D721Med (cell line): ENCODE data around the gene MSI2.

Source experiments
- DNase-seq: peaks from one replicate; pipeline ENCODE4 v3.0.0; 2011; ENCODE audit warnings: low spot score; ENCODE audit not compliant: insufficient read length
- FAIRE-seq: peaks from 2 replicates; lab custom pipeline; 2011; peaks lifted over from hg19 to GRCh38; lab: Jason Lieb, UNC
- TF ChIP-seq, protein P1 (sequence below): IDR thresholded peaks from 2 replicates; pipeline ENCODE4 v1.5.1; 2012; ENCODE audit warnings: mild to moderate bottlenecking, control low read depth; ENCODE audit not compliant: insufficient read depth; ENCODE audit errors: missing control alignments

MSI2 gene

GRCh38 chr17:57638284-57638683 lies 382.0 kb downstream of the MSI2 start:
- DNase-seq (no peak), FAIRE-seq (no peak)
- TF ChIP-seq, protein P1, sequence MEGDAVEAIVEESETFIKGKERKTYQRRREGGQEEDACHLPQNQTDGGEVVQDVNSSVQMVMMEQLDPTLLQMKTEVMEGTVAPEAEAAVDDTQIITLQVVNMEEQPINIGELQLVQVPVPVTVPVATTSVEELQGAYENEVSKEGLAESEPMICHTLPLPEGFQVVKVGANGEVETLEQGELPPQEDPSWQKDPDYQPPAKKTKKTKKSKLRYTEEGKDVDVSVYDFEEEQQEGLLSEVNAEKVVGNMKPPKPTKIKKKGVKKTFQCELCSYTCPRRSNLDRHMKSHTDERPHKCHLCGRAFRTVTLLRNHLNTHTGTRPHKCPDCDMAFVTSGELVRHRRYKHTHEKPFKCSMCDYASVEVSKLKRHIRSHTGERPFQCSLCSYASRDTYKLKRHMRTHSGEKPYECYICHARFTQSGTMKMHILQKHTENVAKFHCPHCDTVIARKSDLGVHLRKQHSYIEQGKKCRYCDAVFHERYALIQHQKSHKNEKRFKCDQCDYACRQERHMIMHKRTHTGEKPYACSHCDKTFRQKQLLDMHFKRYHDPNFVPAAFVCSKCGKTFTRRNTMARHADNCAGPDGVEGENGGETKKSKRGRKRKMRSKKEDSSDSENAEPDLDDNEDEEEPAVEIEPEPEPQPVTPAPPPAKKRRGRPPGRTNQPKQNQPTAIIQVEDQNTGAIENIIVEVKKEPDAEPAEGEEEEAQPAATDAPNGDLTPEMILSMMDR: no peak

- TF ChIP-seq, protein P1: no peak
- FAIRE-seq (no peak), DNase-seq (no peak)
These were observed 383.1 kb downstream of the MSI2 start for GRCh38 chr17:57639381-57639780.

- no peak for FAIRE-seq
- DNase-seq: no peak
- TF ChIP-seq, protein P1: no peak
These were observed 383.8 kb downstream of the MSI2 start for GRCh38 chr17:57640079-57640478.

- TF ChIP-seq, protein P1: no peak
- no peak for DNase-seq
- no peak for FAIRE-seq
These were observed 385.4 kb downstream of the MSI2 start for GRCh38 chr17:57641761-57642160.

DNA sequence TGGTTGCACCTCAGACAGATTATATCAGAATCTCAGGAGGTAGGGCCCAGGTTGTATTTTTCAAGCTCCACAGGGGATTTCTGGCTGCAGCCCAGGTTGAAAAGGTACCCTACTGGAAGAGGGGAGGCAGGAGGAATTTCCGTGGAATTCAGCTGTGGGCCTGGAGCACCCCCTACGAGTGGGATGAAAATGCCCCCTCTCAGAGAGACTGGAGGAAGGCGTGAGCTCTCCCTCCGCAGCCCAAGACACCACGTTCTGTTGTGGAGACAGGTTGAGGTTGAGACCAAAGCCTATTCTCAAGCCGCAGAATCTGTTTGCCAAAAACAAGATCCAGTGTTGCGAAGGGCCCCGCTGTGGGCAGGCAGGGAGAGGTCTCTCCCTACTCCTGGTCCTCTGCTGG lies 386.7 kb downstream of the MSI2 start:
- DNase-seq: no peak
- TF ChIP-seq, protein P1: no peak
- FAIRE-seq: no peak

DNA sequence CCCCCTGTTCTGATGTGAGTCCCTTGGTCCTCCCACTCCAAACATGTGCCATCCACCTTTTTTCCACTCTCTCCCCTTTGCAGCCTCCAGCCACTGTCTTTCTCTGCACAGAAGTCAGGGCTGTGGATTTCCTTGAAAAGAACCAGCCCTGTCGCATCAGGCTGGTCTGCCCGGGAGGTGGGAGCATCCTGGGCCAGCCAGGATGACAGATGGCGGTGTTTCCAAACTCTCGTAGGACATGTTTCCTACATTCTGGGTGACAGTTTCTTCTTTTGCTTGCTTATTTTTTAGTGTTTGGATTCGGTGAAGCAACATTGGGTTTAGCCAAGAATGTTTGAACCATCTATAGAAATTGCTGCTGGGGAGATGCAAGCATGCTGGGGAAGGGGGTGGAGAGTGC lies 388.0 kb downstream of the MSI2 start:
- FAIRE-seq (no peak), DNase-seq (no peak)
- TF ChIP-seq, protein P1: no peak

- TF ChIP-seq, protein P1: no peak
- DNase-seq (no peak), FAIRE-seq (no peak)
These were observed 389.8 kb downstream of the MSI2 start for GRCh38 chr17:57645950-57646665.
